Stimulated activated CD8-positive, alpha-beta memory T cell treated with anti-CD3 and anti-CD28 coated beads, Interleukin-12 subunit alpha, Interleukin-12 subunit beta, amount 100 ng/mL, for 24 hours (primary cell): Measurements from ENCODE around the gene FOXL3.
"Not testable (repeated sequence)": the region's sequence is repeated elsewhere in the genome, so short reads cannot be mapped to it uniquely, and the experiment has no call there.

ENCODE experiments used
- DNase-seq: peaks from one replicate; pipeline ENCODE4 v3.0.0-alpha.2; 2020; ENCODE audit errors: extremely low read depth

Gene FOXL3

GRCh38 chr7:289756-290553 is at the start of gene FOXL3:
TSS of gene FOXL3 (plus strand) at chr7:290170. CDS start at chr7:290170, 0 bp downstream.
- no peak for DNase-seq

DNA sequence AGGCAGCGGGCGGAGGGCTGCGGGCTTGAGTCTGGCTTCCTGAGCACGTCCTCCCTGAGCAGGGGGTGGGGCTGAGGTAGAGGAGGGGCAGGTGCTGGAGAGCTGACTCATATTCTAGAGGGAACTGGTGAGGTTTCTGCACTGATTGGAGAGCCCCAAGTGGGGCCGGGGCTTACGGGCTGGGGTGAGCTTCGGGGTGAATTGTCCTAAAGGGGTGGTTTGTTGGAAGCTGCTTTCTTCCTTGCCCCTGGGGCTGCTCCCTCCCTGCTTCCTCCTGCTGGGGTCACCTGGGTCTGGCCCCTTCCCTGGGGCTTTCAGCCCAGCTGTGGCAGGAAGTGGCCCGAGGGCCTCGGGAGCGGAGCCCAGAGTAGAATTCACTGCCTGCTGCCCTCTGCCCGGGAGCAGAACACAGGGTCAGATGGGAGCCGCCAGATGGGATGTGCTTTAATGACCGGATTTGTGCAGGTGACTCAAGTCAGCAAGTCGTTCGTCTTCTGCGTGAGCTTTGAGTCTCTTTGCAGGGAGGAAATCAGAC is 49.0 kb upstream of the FOXL3 start:
- no peak for DNase-seq

GRCh38 chr7:241513-241912 is 48.5 kb upstream of the FOXL3 start:
- no peak for DNase-seq

GRCh38 chr7:242826-243579 is 47.0 kb upstream of the FOXL3 start:
- not testable (repeated sequence) for DNase-seq

- not testable (repeated sequence) for DNase-seq
Measured at GRCh38 chr7:243580-243978, 46.4 kb upstream of the FOXL3 start.

DNA sequence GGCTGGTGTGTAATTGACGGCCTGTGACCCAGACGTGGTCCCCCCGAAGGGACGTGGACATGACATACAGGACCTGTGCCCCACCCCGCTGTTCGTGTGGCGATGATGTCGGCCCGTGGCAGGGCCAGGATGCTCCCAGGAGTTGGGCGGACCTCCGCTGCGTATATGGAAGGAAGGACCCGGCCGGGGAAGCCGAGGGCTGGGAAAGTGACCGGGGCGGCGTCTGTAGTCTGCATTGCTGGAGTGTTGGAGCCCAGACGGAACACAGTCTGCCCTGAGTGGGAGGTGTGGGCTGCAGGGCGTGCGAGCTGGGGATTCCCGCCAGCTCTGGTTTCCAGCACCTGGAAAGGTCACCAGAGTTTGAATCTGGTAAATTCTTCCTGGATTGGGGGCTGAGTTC is 45.0 kb upstream of the FOXL3 start:
- DNase-seq = no peak

GRCh38 chr7:245574-246295 is 44.2 kb upstream of the FOXL3 start:
- no peak for DNase-seq

DNA sequence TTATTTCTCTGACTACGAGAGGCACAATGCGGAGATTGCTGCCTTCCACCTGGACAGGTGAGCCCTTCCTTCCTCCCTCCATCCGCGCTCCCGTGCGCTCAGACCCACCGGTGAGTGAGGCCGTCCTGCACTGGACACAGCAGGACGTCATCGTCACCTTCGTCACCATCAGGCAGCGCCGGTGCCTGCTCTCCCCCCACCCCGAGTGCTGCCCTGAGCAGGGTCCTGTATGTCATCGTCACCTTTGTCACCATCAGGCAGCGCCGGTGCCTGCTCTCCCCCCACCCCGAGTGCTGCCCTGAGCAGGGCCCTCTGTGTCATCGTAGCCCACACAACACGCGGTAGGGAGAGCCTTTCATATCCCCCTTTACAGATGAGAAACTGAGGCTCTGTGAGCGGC is 43.5 kb upstream of the FOXL3 start:
- DNase-seq = no peak

DNA sequence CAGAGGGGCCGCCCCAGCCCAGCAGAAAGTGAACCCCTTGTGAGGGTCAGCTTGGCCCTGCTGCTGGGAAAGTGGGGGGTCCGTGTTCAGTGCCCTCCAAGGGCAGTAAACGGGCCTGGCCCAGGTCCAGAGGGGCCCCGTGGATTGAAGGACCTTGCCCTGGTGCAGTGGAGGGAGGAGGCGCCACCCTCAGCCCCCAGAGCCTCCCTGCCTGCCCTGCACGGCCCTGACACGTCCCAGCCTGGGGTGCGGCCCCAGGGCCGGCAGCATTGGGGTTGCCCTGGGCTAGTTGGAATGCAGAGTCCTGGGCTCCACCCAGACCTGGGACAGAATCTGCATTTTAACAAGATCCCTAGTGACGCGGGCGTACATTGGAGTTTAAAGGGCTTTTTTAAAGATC is 42.8 kb upstream of the FOXL3 start:
- no peak for DNase-seq

DNA sequence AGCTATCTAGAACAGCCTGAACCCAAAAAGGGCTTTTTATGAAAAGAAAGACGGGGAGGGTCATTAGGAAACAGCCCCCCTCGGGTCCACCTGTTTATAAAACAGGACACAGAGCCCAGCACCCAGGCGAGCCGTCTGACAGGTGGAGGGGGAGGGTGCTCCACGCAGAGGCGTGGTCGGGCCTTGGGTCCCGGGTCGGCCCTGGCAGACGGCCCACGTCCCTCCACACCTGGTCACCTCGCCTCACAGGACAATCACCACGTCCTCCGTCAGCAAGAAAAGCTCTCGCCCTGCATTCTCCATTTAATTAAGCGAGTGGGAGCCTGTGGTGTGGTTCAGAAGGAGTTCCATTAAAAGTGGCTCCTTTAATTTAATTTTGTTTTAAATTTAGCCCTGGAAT is 42.3 kb upstream of the FOXL3 start:
- no peak for DNase-seq

DNA sequence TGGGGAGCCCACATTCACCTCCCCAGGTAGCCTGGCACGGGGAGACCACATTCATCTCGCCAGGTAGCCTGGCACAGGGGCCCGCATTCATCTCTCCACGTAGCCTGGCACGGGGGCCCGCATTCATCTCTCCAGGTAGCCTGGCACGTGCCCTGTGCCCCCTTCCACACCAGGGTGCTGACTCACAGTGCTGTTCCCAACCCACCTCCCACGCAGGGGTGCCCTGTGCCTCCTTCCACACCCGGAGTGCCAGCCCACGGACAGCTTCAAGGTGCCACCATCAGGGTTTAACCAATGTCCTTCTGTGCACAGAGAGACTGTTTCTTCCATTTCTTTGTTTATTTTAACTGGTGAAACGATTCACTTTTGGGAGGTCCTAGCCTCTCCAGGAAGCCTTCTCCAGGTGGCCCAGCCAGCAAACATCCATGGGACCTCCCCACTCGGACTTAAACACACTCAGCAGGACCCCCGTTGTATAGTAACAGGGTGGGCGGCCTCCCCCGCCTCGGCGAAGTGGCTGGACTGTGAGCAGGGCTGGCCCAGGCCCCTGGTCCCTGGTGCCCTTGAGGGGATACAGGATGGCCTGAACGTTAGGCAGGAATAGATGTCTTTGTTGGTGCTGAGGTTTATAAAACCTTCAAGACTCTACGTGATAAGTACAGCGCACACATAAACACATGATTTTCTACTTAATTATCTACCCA is 41.1 kb upstream of the FOXL3 start:
- no peak for DNase-seq

DNA sequence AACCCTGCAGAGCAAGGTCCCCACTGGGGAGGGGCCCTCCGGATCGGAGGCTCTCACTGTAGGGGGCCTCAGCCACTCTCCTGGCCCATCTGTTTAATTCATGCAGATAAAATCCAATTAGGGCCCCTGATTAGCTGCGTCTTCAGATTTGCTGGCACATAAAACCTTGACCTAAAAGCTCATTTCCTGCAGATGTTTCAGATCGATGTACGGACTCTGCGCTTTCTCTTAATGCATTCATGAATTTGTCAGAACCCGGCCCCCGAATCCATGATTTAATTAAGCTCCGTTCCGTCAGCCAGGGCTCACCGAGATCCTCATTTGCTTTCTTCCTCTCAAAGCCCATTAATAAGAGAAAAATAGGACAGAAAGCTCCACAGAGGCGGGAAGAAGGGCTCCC is 40.0 kb upstream of the FOXL3 start:
- no peak for DNase-seq

GRCh38 chr7:250523-250922 is 39.4 kb upstream of the FOXL3 start:
- no peak for DNase-seq

GRCh38 chr7:251005-251404 is 39.0 kb upstream of the FOXL3 start:
- DNase-seq = no peak

DNA sequence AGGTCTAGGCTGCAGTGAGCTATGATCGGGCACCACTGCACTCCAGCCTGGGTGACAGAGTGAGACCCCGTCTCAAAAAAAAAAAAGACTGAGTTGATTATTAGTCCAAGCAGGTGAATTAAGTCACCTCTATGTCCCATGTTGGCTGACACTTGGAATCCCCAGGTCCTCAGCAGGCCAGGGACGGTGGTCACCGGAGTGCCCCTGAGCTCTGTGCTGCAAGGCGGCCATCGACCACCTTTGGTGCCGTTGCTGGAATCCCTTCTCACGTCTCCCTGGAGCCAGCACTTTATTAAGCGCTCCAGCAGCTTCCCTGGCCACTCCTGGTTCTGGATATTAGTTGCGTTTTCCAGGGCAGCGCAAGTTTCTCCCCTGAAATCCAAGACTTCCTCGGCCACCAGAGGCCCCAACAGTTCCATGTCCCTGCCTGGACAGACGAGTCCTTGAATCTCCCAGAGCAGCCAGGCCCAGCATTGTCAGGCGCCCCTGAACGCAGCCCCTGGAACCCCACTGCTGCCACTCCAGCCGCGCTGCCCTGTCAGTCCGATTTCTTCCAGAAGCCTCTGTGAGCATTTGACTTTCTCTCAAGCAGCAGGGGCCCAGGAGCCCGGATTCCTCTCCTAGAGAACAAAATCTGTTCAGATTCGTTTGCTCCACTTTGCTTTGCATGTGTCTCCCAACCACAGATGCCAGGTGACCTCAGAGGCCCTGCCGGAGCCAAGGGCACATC is 38.4 kb upstream of the FOXL3 start:
- no peak for DNase-seq

DNA sequence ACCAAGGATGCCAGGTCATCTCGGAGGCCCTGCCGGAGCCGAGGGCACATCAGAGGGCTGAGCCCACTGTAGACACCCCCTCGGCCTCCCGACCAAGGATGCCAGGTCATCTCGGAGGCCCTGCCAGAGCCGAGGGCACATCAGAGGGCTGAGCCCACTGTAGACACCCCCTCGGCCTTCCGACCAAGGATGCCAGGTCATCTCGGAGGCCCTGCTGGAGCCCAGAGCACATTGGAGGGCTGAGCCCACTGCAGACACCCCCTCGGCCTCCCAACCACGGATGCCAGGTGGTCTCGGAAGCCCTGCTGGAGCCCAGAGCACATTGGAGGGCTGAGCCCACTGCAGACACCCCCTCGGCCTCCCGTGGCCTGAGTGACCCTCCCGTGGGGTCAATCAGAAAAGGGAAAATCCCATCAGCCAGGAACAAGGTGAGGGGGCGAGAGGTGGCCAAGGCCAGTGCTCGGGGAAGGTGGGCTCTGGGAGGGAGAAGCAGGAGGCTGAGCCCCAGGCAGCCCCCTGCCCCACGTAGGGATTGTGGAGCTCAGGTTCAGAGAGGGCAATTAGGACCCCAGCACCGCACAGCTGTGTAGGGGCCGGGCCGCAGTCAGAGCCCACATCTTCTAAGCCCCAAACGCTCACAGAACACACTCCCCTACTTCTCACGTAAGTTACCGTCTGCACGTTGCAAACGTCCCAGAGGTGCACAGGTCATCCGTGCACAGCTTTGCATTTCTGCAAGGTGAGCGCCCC is 37.6 kb upstream of the FOXL3 start:
- DNase-seq = no peak

- no peak for DNase-seq
Measured at GRCh38 chr7:252981-253380, 37.0 kb upstream of the FOXL3 start.

- no peak for DNase-seq
Measured at GRCh38 chr7:253581-254336, 36.2 kb upstream of the FOXL3 start.

GRCh38 chr7:254337-255037 is 35.5 kb upstream of the FOXL3 start:
- no peak for DNase-seq
